HepG2 (cell line): ENCODE measurements around the gene B4GALT4. TPM values are rescaled to one million over a fixed set of nuclear protein-coding genes. Genes with fewer than 3 reads are reported as not detected.

Source experiments
- ATAC-seq: fragments of 200-7000 bp; cut with Tn5 transposase; 3 replicates; pipeline ENCODE4 v1.9.1; 2020; ENCODE audit warnings: mild to moderate bottlenecking, moderate library complexity
- BruUV-seq: library from RNA; stranded (reverse); fragments of 400-500 nt; replicated peaks from 2 replicates; lab custom pipeline; 2021; lab: Mats Ljungman, UMichigan
- CTCF ChIA-PET: fragments of 300-600 bp; formaldehyde crosslinking; extraction: SDS; loops from one replicate; lab custom pipeline; 2021; ENCODE audit warnings: low total read pairs, inconsistent platforms, low intra/inter-chr PET ratio; lab: Yijun Ruan, JAX
- POLR2A ChIA-PET: fragments of 350-600 bp; sonication (Branson Sonifier 250); formaldehyde crosslinking; loops from one replicate; lab custom pipeline; 2020; ENCODE audit warnings: antibody characterized with exemption, inconsistent platforms; lab: Yijun Ruan, JAX
- DNase-seq: peaks from one replicate; pipeline ENCODE4 v3.0.0-alpha.2; 2015; ENCODE audit warnings: low spot score
- FAIRE-seq: peaks from 3 replicates; lab custom pipeline; 2011; peaks lifted over from hg19 to GRCh38; lab: Jason Lieb, UNC
- H2AFZ ChIP-seq: one replicate; pipeline ENCODE4 v1.6.1; 2011; ENCODE audit warnings: low read length, inconsistent platforms
- H3K27ac ChIP-seq: fragments of 300-600 bp; 3 replicates; pipeline ENCODE4 v1.8.0; 2011; ENCODE audit warnings: mixed run types, mild to moderate bottlenecking, mixed read lengths, low read length, inconsistent platforms; ENCODE audit not compliant: insufficient read depth; ENCODE audit errors: extremely low read length
- H3K27me3 ChIP-seq, 2 experiments: fragments of 200-600 bp in 1 of 2; 2 replicates in 1 of 2; 3 replicates in 1 of 2; pipeline versions ENCODE4 v1.6.0 to v1.8.0; 2011; ENCODE audit warnings: low read length in 2 of 2, mild to moderate bottlenecking in 2 of 2, moderate library complexity in 2 of 2, inconsistent platforms in 1 of 2; ENCODE audit not compliant: insufficient read depth in 2 of 2, control insufficient read depth in 1 of 2
- H3K36me3 ChIP-seq, 2 experiments: fragments of 200-600 bp in 1 of 2; replicated peaks in 1 of 2; 2 replicates in 1 of 2; 3 replicates in 1 of 2; pipeline versions ENCODE4 v1.5.1 to v1.8.0; 2011; ENCODE audit warnings: low read length in 2 of 2, inconsistent platforms in 1 of 2; ENCODE audit not compliant: insufficient read depth in 2 of 2, control insufficient read depth in 1 of 2
- H3K4me1 ChIP-seq: 2 replicates; pipeline ENCODE4 v1.5.1; 2012; ENCODE audit warnings: low read length, inconsistent platforms; ENCODE audit not compliant: insufficient read depth
- H3K4me2 ChIP-seq: 2 replicates; pipeline ENCODE4 v1.6.0; 2011; ENCODE audit warnings: low read depth, low read length, inconsistent platforms
- H3K4me3 ChIP-seq, 3 experiments: fragments of 200-600 bp in 1 of 3; sonication (generic), shearing (Covaris generic) in 1 of 3; replicated peaks in 1 of 3; 2 replicates each; pipeline ENCODE4 v1.5.1; 2011 to 2016; ENCODE audit warnings: low read length in 3 of 3, inconsistent platforms in 2 of 3, low read depth in 2 of 3, mild to moderate bottlenecking in 2 of 3, control low read depth in 1 of 3, mixed read lengths in 1 of 3; ENCODE audit not compliant: insufficient read depth in 1 of 3
- H3K79me2 ChIP-seq: one replicate; pipeline ENCODE4 v1.6.1; 2011; ENCODE audit warnings: low read length, inconsistent platforms; ENCODE audit not compliant: insufficient read depth
- H3K9ac ChIP-seq: 2 replicates; pipeline ENCODE4 v1.6.0; 2011; ENCODE audit warnings: mild to moderate bottlenecking, low read depth, low read length, inconsistent platforms; ENCODE audit not compliant: insufficient read depth
- H3K9me3 ChIP-seq: 2 replicates; pipeline ENCODE4 v1.5.1; 2012; ENCODE audit warnings: mild to moderate bottlenecking, low read length
- H4K20me1 ChIP-seq: 2 replicates; pipeline ENCODE4 v1.6.0; 2011; ENCODE audit warnings: inconsistent platforms, mild to moderate bottlenecking, low read length, moderate library complexity; ENCODE audit not compliant: insufficient read depth
- ADNP ChIP-seq: sonication (generic); formaldehyde crosslinking; IDR thresholded peaks from 2 replicates; pipeline ENCODE4 v1.4.0; 2020; ENCODE audit warnings: missing genetic modification reagents
- CTCF ChIP-seq: sonication (generic); formaldehyde crosslinking; IDR thresholded peaks from 2 replicates; pipeline ENCODE4 v1.5.0; 2020; ENCODE audit warnings: mild to moderate bottlenecking, missing genetic modification reagents, moderate library complexity
- DRAP1 ChIP-seq: IDR thresholded peaks from 2 replicates; pipeline ENCODE4 v1.6.1; 2016; ENCODE audit warnings: missing genetic modification reagents, missing compliant biosample characterization
- FOXP1 ChIP-seq, 2 experiments: fragments of 450-650 bp in 1 of 2; IDR thresholded peaks; 2 replicates each; pipeline ENCODE4 v1.6.1; 2017 to 2018; ENCODE audit warnings: antibody characterized with exemption in 1 of 2
- GLMP ChIP-seq: sonication (generic); formaldehyde crosslinking; IDR thresholded peaks from 2 replicates; pipeline ENCODE4 v1.9.0; 2021; ENCODE audit warnings: missing genetic modification reagents, mild to moderate bottlenecking, borderline replicate concordance
- HES4 ChIP-seq: sonication (generic); formaldehyde crosslinking; IDR thresholded peaks from 2 replicates; pipeline ENCODE4 v1.9.0; 2021; ENCODE audit warnings: mild to moderate bottlenecking, missing genetic modification reagents, borderline replicate concordance
- MLLT10 ChIP-seq: sonication (generic); formaldehyde crosslinking; IDR thresholded peaks from 2 replicates; pipeline ENCODE4 v1.4.0; 2020; ENCODE audit warnings: missing genetic modification reagents
- RERE ChIP-seq: IDR thresholded peaks from 2 replicates; pipeline ENCODE4 v1.6.1; 2016; ENCODE audit warnings: low read depth, missing genetic modification reagents, missing compliant biosample characterization
- ZNF280D ChIP-seq: sonication (generic); formaldehyde crosslinking; IDR thresholded peaks from 2 replicates; pipeline ENCODE4 v1.5.1; 2020; ENCODE audit warnings: mild to moderate bottlenecking, missing genetic modification reagents
- ZNF34 ChIP-seq: sonication (generic); formaldehyde crosslinking; IDR thresholded peaks from 2 replicates; pipeline ENCODE4 v1.4.0; 2020; ENCODE audit warnings: mild to moderate bottlenecking, missing genetic modification reagents, borderline replicate concordance
- ZNF670 ChIP-seq: sonication (generic); formaldehyde crosslinking; IDR thresholded peaks from 2 replicates; pipeline ENCODE4 v1.8.0; 2022; ENCODE audit warnings: mild to moderate bottlenecking, missing genetic modification reagents, borderline replicate concordance
- whole genome bisulfite sequencing: methylation state at CpG from one replicate; pipeline ENCODE4 v1.1.6; 2017; ENCODE audit warnings: low lambda C conversion rate; 5-methylcytosine and 5-hydroxymethylcytosine counted together
- in situ Hi-C: cut with HindIII; loops from 2 replicates; pipeline ENCODE4 v1.10.0; 2017; ENCODE audit warnings: low pct_unique_long_range_greater_than_20kb; ENCODE audit not compliant: extremely low pct_ligation_motif_present
- intact Hi-C: fragments of 100-400 bp; cut with micrococcal nuclease; formaldehyde crosslinking; loops from one replicate; pipeline ENCODE4 v1.10.0; 2022; ENCODE audit not compliant: unreplicated experiment
- polyA plus RNA-seq, 8 experiments: library from polyadenylated mRNA; depleted of rRNA in 3 of 8; stranded (reverse) in 7 of 8; unstranded in 1 of 8; fragments of >200 nt; fragmentation: Illumina TruSeq in 4 of 8; extraction: Trizol in 4 of 8; gene quantifications; 2 replicates each; pipeline versions ENCODE4 v1.2.1 to v1.2.3, GENCODE V29; 2011 to 2016; ENCODE audit warnings: low read depth in 4 of 8, missing spikeins in 1 of 8, mixed read lengths in 1 of 8; ENCODE audit not compliant: insufficient read depth in 1 of 8
- total RNA-seq, 5 experiments: library from RNA; depleted of rRNA; stranded (reverse); fragments of >200 nt; fragmentation: Illumina TruSeq; extraction: Trizol; gene quantifications; 2 replicates each; pipeline ENCODE4 v1.2.3, GENCODE V29; 2016; ENCODE audit warnings: low read depth in 1 of 5

B4GALT4 gene
- total and polyA plus RNA-seq, 2 of the 13 experiments (the other 11 are each of a cell fraction or from before 2014, with no cell fraction given): 16.9 to 29.0 TPM

GRCh38 chr3:119236756-119237155 is 3.9 kb downstream of the B4GALT4 start (continued):
- no peak for TF ChIP-seq ADNP (CRISPR knock-in tag)
- no peak for TF ChIP-seq CTCF
- TF ChIP-seq MLLT10: no peak

- POLR2A ChIA-PET: no interaction called here
- intact Hi-C loops: no loop called here
- no peak for FAIRE-seq
- TF ChIP-seq GLMP (no peak), HES4 (no peak), ZNF34 (CRISPR knock-in tag) (no peak), FOXP1 (IDR thresholded peaks at IDR 0.05) (no peak), FOXP1 (CRISPR knock-in tag; IDR thresholded peaks at IDR 0.05) (no peak), RERE (CRISPR knock-in tag) (no peak), ZNF280D (CRISPR knock-in tag) (no peak), ZNF670 (CRISPR knock-in tag) (no peak), DRAP1 (CRISPR knock-in tag) (no peak)
Observed at GRCh38 chr3:119235151-119235550, 5.5 kb downstream of the B4GALT4 start.

More at GRCh38 chr3:119235151-119235550, 5.5 kb downstream of the B4GALT4 start:
- Histone ChIP-seq H3K79me2 (peaks cover 17% of the 10 kb centered on the region), H3K4me1 (peaks cover 16% of the 10 kb centered on the region), H3K9ac (no peak overlapping the region), H3K4me2 (no peak overlapping the region), H3K27ac (no peak overlapping the region), H3K9me3 (no peaks in the 10 kb centered on the region), H3K36me3 (peaks cover 4 to 41% of the 10 kb centered on the region in 2 experiments; a peak in 4 of 5 replicates), H2AFZ (no peak overlapping the region), H4K20me1 (no peaks in the 10 kb centered on the region), H3K4me3 (no peak overlapping the region), H3K27me3 (no peaks in the 10 kb centered on the region)
- DNase-seq: no peak
- CTCF ChIA-PET: no interaction called here
- ATAC-seq: no peak
- 91% methylated on average over 1 of the region's 1 CpG for WGBS
- in situ Hi-C loops: no loop called here
- no TSS peak for BruUV-seq
